GM21619 (cell line): ENCODE data around the gene ARHGEF10L.
"Not testable (repeated sequence)": the region's sequence is repeated elsewhere in the genome, so short reads cannot be mapped to it uniquely, and the experiment has no call there.

Experiments
- ATAC-seq: cut with Tn5 transposase; IDR thresholded peaks from one replicate; pipeline ENCODE4 v1.9.1; 2021; ENCODE audit not compliant: unreplicated experiment

ARHGEF10L gene

GRCh38 chr1:17539477-17540254 is at the start of gene ARHGEF10L:
Gene ARHGEF10L (plus strand): TSS chr1:17539698. CDS start chr1:17580596, 40,898 bp downstream.
- ATAC-seq = no peak

- ATAC-seq = not testable (repeated sequence)
Observed at GRCh38 chr1:17489768-17490417, 49.6 kb upstream of the ARHGEF10L start.

- ATAC-seq = not testable (repeated sequence)
Observed at GRCh38 chr1:17490667-17491066, 48.8 kb upstream of the ARHGEF10L start.

- no peak for ATAC-seq
Observed at GRCh38 chr1:17494114-17494729, 45.3 kb upstream of the ARHGEF10L start.

- ATAC-seq = no peak
Observed at GRCh38 chr1:17496419-17496818, 43.1 kb upstream of the ARHGEF10L start.

- ATAC-seq = no peak
Observed at GRCh38 chr1:17498214-17498613, 41.3 kb upstream of the ARHGEF10L start.

GRCh38 chr1:17502326-17502778 is 37.1 kb upstream of the ARHGEF10L start:
- ATAC-seq = no peak

- no peak for ATAC-seq
Observed at GRCh38 chr1:17503146-17503545, 36.4 kb upstream of the ARHGEF10L start.

GRCh38 chr1:17507200-17507599 is 32.3 kb upstream of the ARHGEF10L start:
- ATAC-seq = not testable (repeated sequence)

GRCh38 chr1:17507915-17508314 is 31.6 kb upstream of the ARHGEF10L start:
- no peak for ATAC-seq

- no peak for ATAC-seq
Observed at GRCh38 chr1:17509363-17509762, 30.1 kb upstream of the ARHGEF10L start.

GRCh38 chr1:17510138-17510537 is 29.4 kb upstream of the ARHGEF10L start:
- ATAC-seq = no peak

GRCh38 chr1:17511188-17511587 is 28.3 kb upstream of the ARHGEF10L start:
- ATAC-seq = no peak

- no peak for ATAC-seq
Observed at GRCh38 chr1:17513131-17513530, 26.4 kb upstream of the ARHGEF10L start.

- no peak for ATAC-seq
Observed at GRCh38 chr1:17514776-17515175, 24.7 kb upstream of the ARHGEF10L start.

- no peak for ATAC-seq
Observed at GRCh38 chr1:17515902-17516301, 23.6 kb upstream of the ARHGEF10L start.

GRCh38 chr1:17516303-17517214 is 22.9 kb upstream of the ARHGEF10L start:
- ATAC-seq = no peak

- no peak for ATAC-seq
Observed at GRCh38 chr1:17520041-17520440, 19.5 kb upstream of the ARHGEF10L start.

GRCh38 chr1:17520473-17521319 is 18.8 kb upstream of the ARHGEF10L start:
- ATAC-seq = no peak
